Colon (tissue), 2 donors: ENCODE results near the gene APOOL.
A peak's percentile ranks its signal among the peaks of the same experiment; 100 is the strongest.

Experiments
- FAIRE-seq: peaks from 2 replicates; lab custom pipeline; 2012; peaks lifted over from hg19 to GRCh38; lab: Jason Lieb, UNC
- donor health status: control.
- donor health status: control.

APOOL gene

DNA sequence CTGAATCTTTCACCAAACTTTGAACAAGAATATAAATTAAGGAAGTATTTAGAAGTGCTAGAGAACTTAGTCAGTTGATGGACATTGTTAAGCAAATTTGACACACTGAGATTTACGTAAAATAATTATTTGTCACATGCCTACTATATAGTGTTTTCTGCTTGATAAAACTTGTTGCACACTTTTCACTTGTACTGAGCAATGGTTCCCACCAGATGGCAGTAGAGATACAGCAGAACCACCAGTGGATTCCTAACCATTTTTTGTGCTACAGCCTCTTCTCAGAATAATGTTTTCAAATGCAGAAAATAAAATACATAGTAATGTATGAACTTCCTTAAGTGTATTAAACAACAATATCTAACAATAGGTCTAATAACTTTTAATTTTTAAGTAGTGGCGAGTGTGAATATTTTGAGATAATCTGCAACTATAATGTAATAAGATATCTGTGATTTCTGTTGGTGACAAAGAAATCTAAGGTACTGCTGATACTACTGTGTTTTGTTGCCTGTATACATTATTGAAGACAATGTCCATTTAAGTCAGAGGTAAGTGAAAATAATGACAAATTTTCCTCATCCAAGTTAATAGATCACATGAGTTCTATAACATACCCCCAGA is 81.2 kb downstream of the APOOL start:
- peak; percentile 86 for FAIRE-seq

DNA sequence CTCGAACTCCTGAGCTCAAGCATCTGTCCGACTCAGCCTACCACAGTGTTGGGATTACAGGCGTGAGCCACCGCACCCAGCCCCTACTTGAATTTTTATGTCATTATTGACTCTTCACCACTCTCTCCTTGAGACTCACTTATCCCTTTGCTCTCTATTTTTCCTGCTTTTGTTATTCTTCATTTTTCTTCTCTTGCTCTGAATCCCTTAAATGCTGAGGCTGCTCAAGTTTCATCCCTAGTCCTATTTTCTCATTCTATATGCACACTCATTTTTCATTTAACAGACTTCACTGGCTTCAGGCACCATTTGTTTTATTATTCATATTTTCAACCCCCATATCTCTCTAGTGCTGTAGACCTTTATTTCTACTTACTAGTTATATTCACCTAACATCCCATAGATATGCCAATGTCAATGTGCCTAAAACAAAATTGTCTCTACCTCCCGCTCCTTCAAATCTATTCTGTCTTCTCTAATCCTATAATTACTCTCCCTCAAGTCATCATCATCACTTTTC is 85.7 kb downstream of the APOOL start:
- no peak for FAIRE-seq

DNA sequence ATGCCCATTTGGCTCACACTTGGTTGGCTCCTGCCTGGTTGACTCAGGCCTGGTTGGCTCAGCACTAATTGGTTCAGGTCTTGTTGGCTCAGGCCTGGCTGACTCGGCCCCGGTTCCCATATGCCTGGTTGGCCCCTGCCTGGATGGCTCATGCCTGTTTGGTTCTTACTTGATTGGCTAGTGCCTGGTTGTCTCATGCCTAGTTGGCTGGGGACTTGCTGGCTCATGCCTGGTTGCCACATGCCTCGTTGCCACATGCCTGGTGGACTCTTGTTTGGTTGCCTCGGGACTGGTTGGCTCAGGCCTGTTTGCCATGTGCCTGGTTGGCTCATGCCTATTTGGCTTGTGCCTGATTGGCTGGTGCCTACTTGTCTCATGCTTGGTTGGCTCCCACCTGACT is 103.7 kb downstream of the APOOL start:
- no peak for FAIRE-seq

DNA sequence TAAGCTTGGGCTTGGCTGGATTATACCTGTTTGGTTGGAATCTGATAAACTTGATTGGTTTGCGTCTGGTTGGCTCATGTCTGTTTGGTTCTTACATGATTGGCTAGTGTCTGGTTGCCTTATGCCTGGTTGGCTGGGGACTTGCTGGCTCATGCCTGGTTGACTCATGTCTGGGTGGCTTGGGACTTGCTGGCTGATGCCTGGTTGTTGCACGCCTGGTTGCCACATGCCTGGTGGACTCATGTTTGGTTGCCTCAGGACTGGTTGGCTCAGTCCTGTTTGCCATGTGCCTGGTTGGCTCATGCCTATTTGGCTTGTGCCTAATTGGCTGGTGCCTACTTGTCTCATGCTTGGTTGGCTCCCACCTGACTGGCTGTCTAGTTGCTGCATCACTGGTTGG is 104.5 kb downstream of the APOOL start:
- FAIRE-seq: no peak

DNA sequence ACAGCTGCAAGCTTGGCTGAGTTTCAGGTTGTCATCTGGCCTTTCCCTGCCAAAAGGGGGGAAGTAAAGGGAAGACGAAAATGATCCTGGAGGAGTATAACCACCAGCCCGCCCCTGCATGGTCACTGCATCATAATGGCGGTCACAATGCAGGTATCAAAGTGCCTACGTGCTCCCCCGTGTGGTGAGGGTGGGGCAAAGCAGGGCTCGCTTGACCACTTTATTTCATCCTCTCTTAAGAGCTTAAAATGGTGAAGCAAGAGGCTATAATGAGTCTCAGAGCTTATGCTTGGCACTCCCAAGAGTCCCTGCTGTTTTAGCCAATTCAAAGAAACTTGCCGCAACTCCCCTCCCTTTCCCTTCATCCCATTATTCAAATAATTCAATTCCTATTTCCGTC is 105.6 kb downstream of the APOOL start:
- FAIRE-seq: no peak

DNA sequence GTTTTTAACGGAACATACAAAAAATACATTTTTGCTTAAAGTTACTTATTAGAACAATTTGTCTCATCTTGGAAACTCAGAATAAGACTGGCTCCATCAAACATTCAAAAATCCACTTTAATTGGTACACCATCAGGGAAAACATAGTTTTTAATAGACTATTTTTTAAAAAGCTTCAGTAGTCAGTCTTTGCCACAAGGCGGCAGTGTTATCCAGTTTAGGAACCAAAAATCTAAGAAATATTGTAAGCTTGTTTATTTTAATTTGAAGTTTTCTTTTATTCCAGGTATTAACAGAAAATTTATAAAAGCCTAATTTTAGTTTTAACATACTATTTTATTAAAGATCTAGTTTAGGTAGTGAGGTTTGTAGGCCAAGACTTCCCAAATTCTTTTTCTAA is 107.7 kb downstream of the APOOL start:
- peak; percentile 98 for FAIRE-seq

DNA sequence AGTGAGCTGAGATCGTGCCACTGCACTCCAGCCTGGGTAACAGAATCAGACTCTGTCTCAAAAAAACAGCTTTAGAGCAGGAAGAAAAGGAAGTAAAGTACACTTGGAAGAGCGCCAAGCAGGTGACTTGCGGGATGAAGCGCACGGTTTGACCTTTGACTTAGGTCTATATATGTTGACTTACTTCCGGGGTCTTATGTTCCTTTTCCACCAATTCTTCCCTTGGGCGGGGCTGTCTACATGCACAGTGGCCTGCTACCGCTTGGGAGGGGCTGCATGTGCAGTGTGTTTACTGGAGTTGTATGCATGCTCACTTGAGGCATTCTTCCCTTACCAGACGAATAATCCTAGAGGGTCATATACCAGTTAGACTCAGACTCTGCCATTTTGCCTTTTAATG is 108.6 kb downstream of the APOOL start:
- peak; percentile 58 for FAIRE-seq

DNA sequence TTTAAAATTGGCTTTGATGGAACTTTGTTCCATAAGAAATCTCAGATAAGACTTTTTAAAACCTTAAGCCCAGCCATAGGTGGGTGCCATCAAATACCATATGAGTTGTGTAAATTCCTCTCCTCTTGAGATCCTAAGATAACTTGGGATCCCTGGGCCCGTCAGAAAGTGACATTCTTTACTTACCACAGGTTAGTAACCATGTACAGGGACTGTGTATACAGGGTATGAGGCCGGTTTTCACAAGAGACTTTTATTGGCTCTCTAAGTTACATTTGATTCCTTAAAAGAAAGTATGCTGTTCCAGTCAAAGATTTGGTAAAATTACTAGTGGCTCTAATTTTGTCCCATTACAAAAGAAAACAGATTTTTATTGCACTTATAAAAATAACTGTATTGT is 110.1 kb downstream of the APOOL start:
- peak; percentile 70 for FAIRE-seq

DNA sequence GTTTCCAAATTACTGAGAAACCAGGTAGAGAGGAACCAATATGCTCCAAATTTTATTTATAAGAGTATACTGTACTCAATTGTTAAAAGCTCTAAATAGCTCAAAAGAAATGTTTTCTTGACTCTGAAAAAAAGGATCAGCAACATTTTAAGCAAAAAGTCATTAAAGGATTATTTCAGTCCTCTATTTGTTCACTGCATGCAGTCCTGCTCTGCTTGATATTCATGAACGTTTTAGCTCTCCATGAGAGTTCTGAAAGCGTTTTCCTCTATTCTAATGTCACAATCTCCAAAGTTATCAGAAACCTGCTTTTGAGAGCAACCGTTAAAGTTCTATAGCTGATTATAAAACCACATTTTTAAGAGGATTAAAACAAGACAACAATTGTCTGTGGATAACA is 110.5 kb downstream of the APOOL start:
- FAIRE-seq: no peak

DNA sequence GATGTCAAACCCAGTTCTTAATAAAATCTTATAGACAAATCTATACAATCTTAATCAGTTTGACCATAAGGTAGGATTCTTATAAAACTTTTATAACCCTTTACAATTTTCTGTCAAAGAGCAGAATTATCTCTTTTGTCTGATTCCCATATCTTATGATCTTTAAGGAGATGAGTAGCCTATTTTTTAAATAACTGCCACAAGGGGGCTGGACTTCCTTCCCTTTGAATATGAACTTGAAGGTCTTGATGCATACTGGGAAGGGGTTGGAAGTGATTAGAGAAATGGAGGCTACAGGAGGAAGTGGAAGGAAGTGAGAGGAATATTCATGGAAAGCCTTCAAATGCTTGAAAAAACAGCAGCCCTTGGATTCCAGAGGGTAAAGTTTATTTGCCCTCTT is 111.1 kb downstream of the APOOL start:
- FAIRE-seq: peak; percentile 91

DNA sequence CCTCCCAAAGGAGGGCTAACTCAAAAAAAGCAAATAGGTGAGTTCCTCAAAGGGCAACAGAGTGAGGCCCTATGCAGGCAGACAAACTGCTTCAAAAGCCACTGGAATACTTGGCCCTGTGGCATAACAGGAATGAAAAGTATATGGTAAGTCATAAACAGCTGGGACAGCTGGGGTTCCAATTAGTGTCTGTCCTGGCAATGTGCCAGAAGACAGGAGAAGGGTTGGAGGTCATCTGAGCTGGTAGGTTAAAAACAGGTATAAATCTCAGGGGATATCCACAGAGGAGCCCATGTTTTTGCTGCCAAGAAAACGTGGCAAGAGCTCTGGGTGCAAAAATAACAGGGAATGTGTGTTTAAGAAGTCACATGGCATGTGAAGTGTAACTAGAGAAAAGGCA is 111.6 kb downstream of the APOOL start:
- FAIRE-seq: no peak

DNA sequence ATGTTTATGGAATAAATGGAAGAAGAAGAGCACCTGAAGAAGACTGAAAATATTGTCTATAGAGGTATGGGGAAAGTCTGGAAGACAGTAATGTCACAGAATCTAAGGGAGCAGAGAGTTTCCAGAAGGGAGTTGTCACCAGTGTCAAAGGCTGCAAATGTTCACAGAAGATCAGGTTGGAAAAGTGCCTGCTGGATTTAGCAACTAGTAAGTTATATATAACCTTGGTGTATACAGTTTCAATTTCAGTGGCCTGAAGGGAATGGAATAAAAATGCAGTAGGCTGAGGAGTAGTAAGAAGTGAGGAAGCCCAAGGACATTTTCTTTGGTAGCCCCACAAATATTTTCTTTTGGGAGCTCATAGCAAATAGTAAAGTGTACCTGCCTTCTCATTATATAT is 132.7 kb downstream of the APOOL start:
- no peak for FAIRE-seq

DNA sequence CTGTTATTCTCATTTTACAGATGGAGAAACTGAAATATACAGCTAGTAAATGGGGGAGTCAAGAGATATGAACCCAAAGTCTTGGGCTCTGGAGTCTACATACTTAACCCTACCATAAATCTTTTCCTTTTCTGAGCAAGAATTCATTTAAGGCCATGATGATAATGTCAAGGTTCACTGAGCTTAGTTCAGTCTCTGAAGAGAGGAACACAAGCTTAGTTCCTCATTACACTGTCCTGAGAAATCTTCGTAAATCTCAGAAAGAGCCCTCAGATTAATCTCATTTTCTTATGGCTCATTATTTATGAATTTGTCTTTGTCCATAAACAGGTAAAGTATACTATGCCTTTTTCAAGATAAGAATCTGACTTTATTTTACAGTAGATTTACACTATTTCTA is 135.7 kb downstream of the APOOL start:
- FAIRE-seq: no peak

DNA sequence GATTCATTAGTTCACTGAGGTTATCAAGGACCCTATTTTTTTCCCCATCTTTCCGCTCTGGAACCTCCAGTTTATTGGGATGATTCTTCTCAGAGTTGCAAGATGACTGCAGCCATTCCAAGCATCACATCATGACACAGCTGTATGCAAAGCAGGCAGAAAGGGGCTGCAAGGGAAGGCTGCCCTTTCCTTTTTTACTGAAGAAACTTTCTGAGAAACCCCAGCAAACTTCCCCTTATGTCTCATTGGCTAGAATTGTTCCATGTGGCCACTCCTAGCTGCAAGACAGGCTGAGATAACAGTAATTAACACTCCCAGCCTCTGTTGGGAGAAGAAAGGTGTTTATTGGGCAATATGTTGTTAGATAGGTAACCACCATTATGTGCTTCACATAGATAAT is 137.3 kb downstream of the APOOL start:
- FAIRE-seq: no peak
